Activated CD8-positive, alpha-beta T cell treated with anti-CD3 and anti-CD28 coated beads, Interleukin-2, amount 10 ng/mL, durations not matched to agents 7 days and 5 days (primary cell): Measurements from ENCODE around the gene ESRRB. TPM values are rescaled to one million over a fixed set of nuclear protein-coding genes. Genes with fewer than 3 reads are reported as not detected.

Experiments used
- ATAC-seq: fragments of 150-1000 bp; cut with Tn5 transposase; one replicate; pipeline ENCODE4 v1.10.0; 2021; ENCODE audit warnings: moderate library complexity
- CTCF ChIA-PET: fragments of 350-600 bp; sonication (Branson Sonifier 250); formaldehyde crosslinking; loops from one replicate; lab custom pipeline; 2021; ENCODE audit warnings: antibody characterized with exemption; lab: Charles Lee
- POLR2A ChIA-PET: fragments of 350-600 bp; sonication (Branson Sonifier 250); formaldehyde crosslinking; loops from one replicate; lab custom pipeline; 2021; ENCODE audit warnings: antibody characterized with exemption; lab: Charles Lee
- DNase-seq: peaks from one replicate; pipeline ENCODE4 v3.0.0-alpha.2; 2020
- H3K27ac Mint-ChIP-seq: one replicate; pipeline ENCODE4 v1.8.0; 2021; ENCODE audit warnings: mild to moderate bottlenecking, mixed read lengths
- H3K27me3 Mint-ChIP-seq: one replicate; pipeline ENCODE4 v1.8.0; 2021; ENCODE audit warnings: low read depth, mixed read lengths
- H3K36me3 Mint-ChIP-seq: one replicate; pipeline ENCODE4 v1.8.0; 2021; ENCODE audit warnings: low read depth, mixed read lengths
- H3K4me1 Mint-ChIP-seq: one replicate; pipeline ENCODE4 v1.8.0; 2021; ENCODE audit warnings: low read depth, mixed read lengths
- H3K4me3 Mint-ChIP-seq: one replicate; pipeline ENCODE4 v1.8.0; 2021; ENCODE audit warnings: mild to moderate bottlenecking, mixed read lengths
- H3K9me3 Mint-ChIP-seq: one replicate; pipeline ENCODE4 v1.8.0; 2022; ENCODE audit warnings: mixed read lengths; ENCODE audit not compliant: insufficient read depth
- total RNA-seq, 2 experiments: library from RNA; stranded (reverse); gene quantifications; one replicate each; pipeline ENCODE4 v1.2.3, GENCODE V29; 2021

ESRRB gene
- total RNA-seq, 2 experiments from 2014 or later: 0.05 TPM; not detected in 1

DNA sequence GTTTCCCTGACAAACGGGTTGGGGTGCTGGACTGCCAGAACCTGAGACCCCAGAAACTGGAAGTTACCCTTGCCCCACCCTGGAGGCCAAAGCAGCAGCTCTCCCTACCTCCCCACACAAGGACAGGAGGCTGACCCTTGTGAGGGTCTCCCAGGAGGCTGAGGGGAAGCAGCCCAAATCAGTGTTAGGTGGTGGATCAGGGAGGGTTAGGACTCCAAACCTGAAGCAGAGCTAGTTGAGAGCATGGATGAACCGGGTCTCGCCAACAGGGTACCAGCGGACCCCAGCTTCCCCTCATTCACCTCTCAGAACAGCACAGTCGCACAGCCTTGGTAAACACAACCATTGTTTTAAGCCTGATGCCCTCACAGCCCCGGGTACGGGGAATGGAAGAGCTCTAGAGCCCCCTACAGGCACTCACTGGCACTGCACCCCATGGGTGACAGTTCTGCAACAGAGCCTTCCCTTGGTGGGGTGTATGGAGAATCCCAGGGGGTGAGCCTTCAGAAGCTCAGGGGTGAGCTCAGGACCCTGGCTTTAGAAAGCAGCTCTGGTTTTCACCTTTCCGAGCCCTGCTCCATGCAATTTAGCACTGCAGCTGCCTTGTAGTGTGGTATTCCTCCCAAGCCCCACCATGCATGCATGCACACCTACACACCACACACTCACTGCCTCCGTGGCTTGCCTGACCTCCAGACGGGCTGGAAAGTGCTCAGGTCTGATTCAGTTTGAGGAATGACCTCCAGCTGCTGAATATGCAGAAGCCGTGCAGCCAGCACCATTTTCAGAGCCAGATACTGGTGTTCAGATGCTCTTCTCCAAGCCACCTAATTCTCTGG, 11.2 kb downstream of the ESRRB start:
- peak; percentile 97 for ATAC-seq
- Mint-ChIP-seq H3K9me3 (no peaks in the 10 kb centered on the region), H3K4me1 (no peaks in the 10 kb centered on the region), H3K36me3 (no peaks in the 10 kb centered on the region), H3K4me3 (no peak overlapping the region), H3K27me3 (peaks cover 31% of the 10 kb centered on the region), H3K27ac (no peak overlapping the region)
- POLR2A ChIA-PET: interaction anchor here (0.9 kb wide), 1 partner anchor 336 kb away, joined by 3 read pairs; no protein-coding TSS in a partner anchor
- CTCF ChIA-PET: interaction anchor here (0.5 to 3.7 kb wide), 17 partner anchors 9 to 1788 kb away, joined by 3 to 33 read pairs (median 4); no protein-coding TSS in a partner anchor
- peak; percentile 77 for DNase-seq

DNA sequence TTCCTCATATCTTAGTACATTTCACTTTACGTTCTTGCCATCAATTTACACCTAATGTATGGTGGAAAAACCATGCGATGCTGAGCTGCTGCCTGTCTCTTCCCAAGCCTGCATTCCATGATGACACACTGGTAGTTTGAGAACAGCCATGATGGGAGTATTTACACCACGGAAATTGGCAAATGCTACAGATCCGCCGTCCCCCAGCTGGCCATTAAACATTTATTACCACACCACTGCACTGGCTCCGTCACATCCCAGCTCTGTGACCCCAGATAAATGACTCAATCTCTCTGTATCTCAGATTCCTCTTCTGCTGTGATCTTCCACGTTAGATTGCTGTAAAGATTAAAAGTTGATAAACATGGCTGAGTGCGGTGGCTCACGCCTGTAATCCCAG, 13.9 kb downstream of the ESRRB start:
- ChIA-PET POLR2A (no interaction called here), CTCF (interaction anchor here (3.7 kb wide), 1 partner anchor 339 kb away, joined by 33 read pairs; no protein-coding TSS in a partner anchor)
- peaks cover 15% of the 10 kb centered on the region for H3K27me3 Mint-ChIP-seq
- DNase-seq: no peak
- H3K36me3 Mint-ChIP-seq: no peaks in the 10 kb centered on the region
- no peak overlapping the region for H3K27ac Mint-ChIP-seq
- H3K4me3 Mint-ChIP-seq: no peak overlapping the region
- no peaks in the 10 kb centered on the region for H3K4me1 Mint-ChIP-seq
- ATAC-seq: no peak
- no peaks in the 10 kb centered on the region for H3K9me3 Mint-ChIP-seq

- ChIA-PET CTCF (no interaction called here), POLR2A (no interaction called here)
- ATAC-seq: no peak
- Mint-ChIP-seq H3K27me3 (peaks cover 8% of the 10 kb centered on the region), H3K36me3 (no peaks in the 10 kb centered on the region), H3K4me3 (no peak overlapping the region), H3K9me3 (no peaks in the 10 kb centered on the region), H3K4me1 (no peaks in the 10 kb centered on the region), H3K27ac (no peak overlapping the region)
- no peak for DNase-seq
Observed at GRCh38 chr14:76390621-76391020, 14.7 kb downstream of the ESRRB start.

DNA sequence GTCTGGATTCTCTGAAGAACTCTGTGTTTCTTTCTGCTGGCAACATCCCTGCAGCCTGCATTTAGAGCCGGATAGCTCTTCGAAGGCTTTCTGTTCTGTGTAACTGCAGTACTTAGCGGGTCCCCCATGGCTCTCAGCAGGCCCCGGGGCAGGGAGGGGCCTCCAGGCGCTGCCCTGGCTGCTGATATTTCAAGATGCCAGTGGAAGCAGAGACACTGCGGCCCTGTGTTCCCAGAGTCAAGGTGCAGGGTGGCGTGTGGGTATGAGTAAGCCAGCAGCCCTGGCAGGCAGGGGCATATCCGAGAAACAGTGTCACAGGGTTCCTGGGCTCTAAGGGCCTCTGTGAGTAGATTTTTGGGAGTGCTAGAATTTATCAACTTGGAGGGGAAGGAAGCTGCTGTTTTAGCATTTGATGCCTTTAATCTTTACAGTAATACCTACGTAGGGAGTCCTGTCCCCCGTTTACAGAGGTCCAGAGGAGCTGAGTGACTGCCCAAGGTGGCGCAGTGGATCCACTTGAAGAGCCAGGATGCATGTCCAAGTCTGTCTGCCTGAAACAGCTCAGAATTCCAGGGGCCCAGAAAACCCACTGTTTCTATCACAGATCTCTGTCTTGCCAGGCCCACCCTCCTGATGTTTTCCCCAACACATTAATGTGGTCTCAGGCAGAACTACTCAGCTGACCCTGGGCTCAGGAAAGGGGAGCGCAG, 16.2 kb downstream of the ESRRB start:
- ChIA-PET CTCF (interaction anchor here (0.7 kb wide), 1 partner anchor 341 kb away, joined by 3 read pairs; no protein-coding TSS in a partner anchor), POLR2A (no interaction called here)
- DNase-seq (no peak), ATAC-seq (no peak)
- H3K9me3 Mint-ChIP-seq: no peaks in the 10 kb centered on the region
- peaks cover 4% of the 10 kb centered on the region for H3K27me3 Mint-ChIP-seq
- H3K27ac Mint-ChIP-seq: no peak overlapping the region
- no peak overlapping the region for H3K4me3 Mint-ChIP-seq
- H3K4me1 Mint-ChIP-seq: no peaks in the 10 kb centered on the region
- H3K36me3 Mint-ChIP-seq: no peaks in the 10 kb centered on the region

DNA sequence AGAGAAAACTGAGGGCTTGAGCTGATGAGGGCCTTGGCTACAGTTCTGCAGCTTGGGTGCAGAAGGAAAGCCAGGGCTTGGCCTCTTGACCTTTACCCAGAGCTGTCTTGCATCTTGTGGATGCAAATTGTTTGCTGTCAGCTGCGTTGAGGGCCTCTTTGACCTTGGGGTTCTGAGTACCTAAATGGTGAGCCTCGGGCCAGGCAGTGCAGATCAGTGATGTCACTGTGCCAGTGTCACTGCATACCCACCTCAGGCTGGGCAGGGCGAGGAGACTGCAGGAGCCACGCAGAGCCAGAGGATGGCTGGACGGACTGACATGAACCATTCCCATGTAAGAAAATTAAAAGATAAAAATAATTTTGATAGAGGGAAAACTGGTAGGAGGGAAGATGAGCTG, 18.6 kb downstream of the ESRRB start:
- ChIA-PET POLR2A (no interaction called here), CTCF (no interaction called here)
- Mint-ChIP-seq H3K4me1 (no peaks in the 10 kb centered on the region), H3K4me3 (no peak overlapping the region), H3K9me3 (no peaks in the 10 kb centered on the region), H3K27ac (no peak overlapping the region), H3K27me3 (no peaks in the 10 kb centered on the region), H3K36me3 (no peaks in the 10 kb centered on the region)
- ATAC-seq (no peak), DNase-seq (no peak)

DNA sequence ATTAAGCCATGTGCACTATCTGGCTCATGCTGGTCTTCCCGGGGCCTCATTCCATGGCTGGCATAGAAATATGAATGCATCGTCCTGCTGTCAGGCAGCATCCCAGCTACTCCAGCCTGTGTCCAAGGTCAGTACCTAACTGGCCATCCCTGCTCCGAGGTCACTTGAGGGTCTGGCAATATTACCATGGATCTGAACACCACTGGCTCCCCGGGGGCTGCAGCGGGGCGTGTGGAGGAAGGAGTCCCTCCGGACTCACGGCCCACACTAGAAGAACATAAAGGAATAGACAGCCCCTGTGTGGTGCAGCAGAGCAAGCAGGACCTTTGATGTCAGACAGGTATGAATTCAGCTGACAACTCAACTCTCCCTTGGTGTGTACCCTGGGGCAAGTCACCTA, 19.2 kb downstream of the ESRRB start:
- H3K9me3 Mint-ChIP-seq: no peaks in the 10 kb centered on the region
- H3K36me3 Mint-ChIP-seq: no peaks in the 10 kb centered on the region
- H3K4me1 Mint-ChIP-seq: no peaks in the 10 kb centered on the region
- no peak overlapping the region for H3K4me3 Mint-ChIP-seq
- ChIA-PET POLR2A (no interaction called here), CTCF (no interaction called here)
- ATAC-seq (no peak), DNase-seq (no peak)
- no peaks in the 10 kb centered on the region for H3K27me3 Mint-ChIP-seq
- H3K27ac Mint-ChIP-seq: no peak overlapping the region

DNA sequence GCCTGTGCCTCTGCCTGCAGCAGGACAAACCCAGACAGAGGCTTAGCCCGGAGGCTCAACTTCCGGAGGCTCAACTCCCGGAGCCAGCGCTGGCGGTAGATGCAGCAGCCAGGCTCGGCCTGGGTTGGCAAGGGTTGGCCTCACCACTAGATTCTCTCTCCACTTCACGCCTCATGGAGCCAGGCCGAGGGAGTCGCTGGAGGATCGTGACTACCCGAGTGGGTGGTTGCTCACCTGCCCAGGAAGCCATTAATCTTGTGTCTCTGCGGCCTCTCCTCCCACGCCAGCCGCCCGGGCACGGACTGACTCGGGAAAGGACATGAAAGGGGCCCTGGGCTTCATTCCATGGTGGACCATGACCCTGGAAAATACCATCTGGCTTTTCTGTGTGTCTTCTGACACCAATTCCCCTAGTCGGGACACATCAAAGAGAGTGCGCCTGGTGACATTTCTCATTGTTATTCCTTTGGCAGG, 20.8 kb downstream of the ESRRB start:
- Mint-ChIP-seq H3K27me3 (no peaks in the 10 kb centered on the region), H3K9me3 (no peaks in the 10 kb centered on the region), H3K4me1 (no peaks in the 10 kb centered on the region), H3K4me3 (no peak overlapping the region), H3K27ac (no peak overlapping the region), H3K36me3 (no peaks in the 10 kb centered on the region)
- CTCF ChIA-PET: no interaction called here
- ATAC-seq: no peak
- DNase-seq: no peak
- POLR2A ChIA-PET: no interaction called here

DNA sequence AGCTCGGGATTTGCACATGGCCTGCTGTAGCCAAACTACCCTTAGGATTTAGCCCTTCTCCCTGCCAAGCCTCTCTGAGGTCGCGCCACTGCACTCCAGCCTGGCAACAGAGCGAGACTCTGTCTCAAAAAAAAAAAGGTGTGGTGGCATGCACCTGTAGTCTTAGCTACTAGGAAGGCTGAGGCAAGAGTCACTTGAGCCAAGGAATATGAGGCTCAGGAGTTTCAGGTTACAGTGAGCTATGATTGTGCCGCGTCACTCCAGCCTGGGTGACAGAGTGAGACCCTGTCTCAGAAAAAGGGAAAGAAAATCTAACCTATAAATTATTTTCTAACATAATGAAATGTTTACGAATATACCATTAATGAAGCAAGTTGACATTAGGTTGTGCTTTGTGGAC, 29.7 kb downstream of the ESRRB start:
- ChIA-PET POLR2A (no interaction called here), CTCF (no interaction called here)
- H3K36me3 Mint-ChIP-seq: no peaks in the 10 kb centered on the region
- H3K27ac Mint-ChIP-seq: no peak overlapping the region
- H3K9me3 Mint-ChIP-seq: no peaks in the 10 kb centered on the region
- no peaks in the 10 kb centered on the region for H3K4me1 Mint-ChIP-seq
- no peak overlapping the region for H3K4me3 Mint-ChIP-seq
- no peak for DNase-seq
- no peak for ATAC-seq
- H3K27me3 Mint-ChIP-seq: peaks cover 6% of the 10 kb centered on the region

DNA sequence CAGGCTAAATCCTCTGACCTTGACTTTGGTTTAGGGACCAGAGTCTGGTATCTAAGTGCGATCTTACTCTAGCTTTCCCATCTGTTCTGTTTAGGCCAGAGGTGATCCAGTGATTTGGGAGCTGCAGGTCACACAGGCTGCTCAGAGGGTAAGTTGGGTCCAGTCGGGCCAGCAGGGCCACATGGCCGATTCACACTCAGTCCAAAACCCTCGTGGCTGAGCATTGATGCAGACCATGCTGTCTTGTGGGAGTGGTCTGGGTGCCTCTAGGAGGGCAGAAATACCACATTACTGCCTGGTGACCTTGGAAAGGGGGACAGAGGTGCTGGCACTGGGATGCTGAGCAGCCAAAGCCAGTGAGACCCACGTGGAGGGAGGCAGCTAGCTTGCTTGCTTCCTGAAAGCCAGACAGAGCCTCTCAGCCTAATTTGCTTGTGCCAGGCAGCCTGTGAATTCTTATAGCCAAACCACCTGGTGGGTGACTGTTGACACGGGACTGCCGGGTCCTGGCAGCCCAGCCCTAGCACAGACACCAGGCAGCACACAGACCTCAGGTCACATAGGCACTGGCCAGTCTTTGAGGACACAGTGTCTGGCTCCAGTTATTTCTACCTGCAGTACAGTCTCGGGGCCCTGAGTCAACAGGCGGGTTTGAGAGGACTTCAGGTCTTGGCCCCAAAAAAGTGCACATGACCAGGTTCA, 31.7 kb downstream of the ESRRB start:
- Mint-ChIP-seq H3K27me3 (peaks cover 17% of the 10 kb centered on the region), H3K4me1 (no peaks in the 10 kb centered on the region), H3K27ac (no peak overlapping the region), H3K4me3 (no peak overlapping the region), H3K9me3 (no peaks in the 10 kb centered on the region), H3K36me3 (no peaks in the 10 kb centered on the region)
- ChIA-PET CTCF (no interaction called here), POLR2A (no interaction called here)
- DNase-seq: no peak
- ATAC-seq: no peak

DNA sequence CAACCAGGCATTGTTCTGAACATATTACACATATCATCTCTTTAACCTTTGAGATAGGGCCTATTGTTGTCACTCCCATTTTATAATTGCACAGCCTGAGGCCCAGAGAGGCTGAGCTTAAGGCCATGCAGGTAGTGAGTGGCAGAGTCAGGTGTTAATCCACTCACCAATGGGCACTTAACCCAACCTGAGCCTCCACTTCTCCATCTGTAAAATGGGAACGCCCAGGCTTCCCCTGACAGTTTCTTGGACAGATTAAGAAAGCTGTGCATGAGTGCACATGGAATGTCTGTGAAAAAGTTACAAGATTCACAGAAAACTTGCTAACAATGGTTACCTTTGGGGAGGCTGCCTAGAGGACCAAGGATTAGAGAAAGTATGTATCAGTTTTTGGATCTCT, 32.9 kb downstream of the ESRRB start:
- DNase-seq: no peak
- Mint-ChIP-seq H3K36me3 (no peaks in the 10 kb centered on the region), H3K27me3 (peaks cover 23% of the 10 kb centered on the region), H3K27ac (no peak overlapping the region), H3K4me1 (no peaks in the 10 kb centered on the region), H3K9me3 (no peaks in the 10 kb centered on the region), H3K4me3 (no peak overlapping the region)
- POLR2A ChIA-PET: no interaction called here
- ATAC-seq: no peak
- CTCF ChIA-PET: no interaction called here

DNA sequence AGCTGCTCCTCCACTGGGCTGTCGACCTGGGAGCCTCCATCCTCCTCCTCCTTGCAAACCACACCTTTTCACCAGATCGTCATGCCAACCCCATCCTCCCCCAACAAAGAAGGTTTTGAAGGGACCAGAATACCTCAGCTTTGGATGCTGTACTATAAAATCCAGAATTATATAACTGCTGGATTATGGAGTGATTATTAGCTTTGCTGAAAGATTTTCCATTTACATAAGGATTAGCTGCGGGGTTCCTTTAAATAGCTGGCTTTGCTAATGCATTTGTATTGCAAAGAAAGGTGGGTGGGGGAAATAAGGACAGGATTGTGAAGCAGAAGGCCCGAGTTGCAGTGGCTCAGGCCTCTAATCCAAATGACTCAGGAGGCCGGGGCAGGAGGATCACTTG, 36.6 kb downstream of the ESRRB start:
- no peaks in the 10 kb centered on the region for H3K4me1 Mint-ChIP-seq
- H3K27ac Mint-ChIP-seq: no peak overlapping the region
- H3K36me3 Mint-ChIP-seq: no peaks in the 10 kb centered on the region
- no peak overlapping the region for H3K4me3 Mint-ChIP-seq
- H3K27me3 Mint-ChIP-seq: peaks cover 35% of the 10 kb centered on the region
- H3K9me3 Mint-ChIP-seq: no peaks in the 10 kb centered on the region
- no peak for DNase-seq
- no peak for ATAC-seq
- POLR2A ChIA-PET: no interaction called here
- CTCF ChIA-PET: no interaction called here
